Thoracic aorta (tissue), 2 donors: ENCODE results near the gene CAMK1D. TPM values are rescaled to one million over a fixed set of nuclear protein-coding genes. Genes with fewer than 3 reads are reported as not detected.

Source experiments
- ATAC-seq: fragments of 150-250 bp; one replicate; pipeline ENCODE4 v1.8.0; 2017; ENCODE audit warnings: low read depth; ENCODE audit not compliant: insufficient number of reproducible peaks, low FRiP score
- DNase-seq: peaks from one replicate; pipeline ENCODE4 v3.0.0-alpha.2; 2020; ENCODE audit warnings: low spot score
- H3K27ac ChIP-seq, 2 donors: fragments of 200-600 bp; sonication (generic); 1 replicate in 1 of 2; 2 replicates in 1 of 2; pipeline ENCODE4 v1.5.1; 2016; ENCODE audit warnings: mild to moderate bottlenecking in 2 of 2, moderate library complexity in 2 of 2
- H3K27me3 ChIP-seq: fragments of 200-600 bp; sonication (generic); replicated peaks from 2 replicates; pipeline ENCODE4 v1.6.0; 2016; ENCODE audit warnings: mild to moderate bottlenecking; ENCODE audit not compliant: insufficient read depth
- H3K36me3 ChIP-seq: fragments of 200-600 bp; sonication (generic); one replicate; pipeline ENCODE4 v1.5.1; 2016
- H3K4me1 ChIP-seq, 2 donors: fragments of 200-600 bp; sonication (generic); 1 replicate in 1 of 2; 2 replicates in 1 of 2; pipeline versions ENCODE4 v1.5.1 to v1.6.0; 2016; ENCODE audit warnings: low read depth in 2 of 2, mild to moderate bottlenecking in 1 of 2; ENCODE audit not compliant: control insufficient read depth in 1 of 2
- H3K4me3 ChIP-seq: fragments of 200-600 bp; sonication (generic); 2 replicates; pipeline ENCODE4 v1.5.1; 2016; ENCODE audit warnings: mild to moderate bottlenecking
- H3K9me3 ChIP-seq: fragments of 200-600 bp; sonication (generic); 2 replicates; pipeline ENCODE4 v1.5.1; 2016
- CTCF ChIP-seq: fragments of 200-600 bp; sonication (generic); IDR thresholded peaks from one replicate; pipeline ENCODE4 v1.5.1; 2019; ENCODE audit warnings: antibody characterized with exemption
- total RNA-seq, 2 donors: library from RNA; depleted of rRNA; stranded (reverse); fragments of >200 nt; gene quantifications; one replicate each; pipeline versions ENCODE4 v1.1.0 to v1.2.3, GENCODE V29; 2016

The CAMK1D gene
- total RNA-seq, 2 donors from 2014 or later = 8.7 to 11.2 TPM

- ATAC-seq (no peak), DNase-seq (no peak)
- no peaks in the 10 kb centered on the region for H3K36me3 ChIP-seq
- no peak overlapping the region for H3K4me3 ChIP-seq
- TF ChIP-seq CTCF = no peak
- no peak overlapping the region for H3K27ac ChIP-seq
- peaks cover 4 to 31% of the 10 kb centered on the region in 2 donors for H3K4me1 ChIP-seq
- no peaks in the 10 kb centered on the region for H3K9me3 ChIP-seq
- no peaks in the 10 kb centered on the region for H3K27me3 ChIP-seq
These were observed 525.2 kb downstream of the CAMK1D start for GRCh38 chr10:12874501-12874900.

GRCh38 chr10:12875100-12875499, 525.8 kb downstream of the CAMK1D start:
- ATAC-seq = peak; percentile 60
- H3K36me3 ChIP-seq = no peaks in the 10 kb centered on the region

GRCh38 chr10:12876266-12876665, 526.9 kb downstream of the CAMK1D start:
- no peak for ATAC-seq
- Histone ChIP-seq H3K4me3 (no peak overlapping the region), H3K9me3 (no peaks in the 10 kb centered on the region), H3K36me3 (no peaks in the 10 kb centered on the region), H3K27ac (no peak overlapping the region), H3K4me1 (peaks cover 4 to 44% of the 10 kb centered on the region in 2 donors), H3K27me3 (no peaks in the 10 kb centered on the region)
- TF ChIP-seq CTCF = no peak
- DNase-seq = no peak

More at GRCh38 chr10:12875100-12875499, 525.8 kb downstream of the CAMK1D start:
- no peak for TF ChIP-seq CTCF
- DNase-seq = no peak
- peaks cover 4 to 32% of the 10 kb centered on the region in 2 donors for H3K4me1 ChIP-seq
- no peaks in the 10 kb centered on the region for H3K27me3 ChIP-seq
- no peak overlapping the region for H3K27ac ChIP-seq
- H3K4me3 ChIP-seq = no peak overlapping the region
- no peaks in the 10 kb centered on the region for H3K9me3 ChIP-seq

GRCh38 chr10:12877150-12877549, 527.8 kb downstream of the CAMK1D start:
- peaks cover 4 to 44% of the 10 kb centered on the region in 2 donors for H3K4me1 ChIP-seq
- TF ChIP-seq CTCF = no peak
- no peak overlapping the region for H3K4me3 ChIP-seq
- no peak overlapping the region for H3K27ac ChIP-seq
- no peak for ATAC-seq
- no peaks in the 10 kb centered on the region for H3K9me3 ChIP-seq
- H3K27me3 ChIP-seq = no peaks in the 10 kb centered on the region
- H3K36me3 ChIP-seq = no peaks in the 10 kb centered on the region
- DNase-seq = no peak

- Histone ChIP-seq H3K27me3 (no peaks in the 10 kb centered on the region), H3K9me3 (no peaks in the 10 kb centered on the region), H3K4me1 (peaks cover 4 to 24% of the 10 kb centered on the region in 2 donors), H3K27ac (no peak overlapping the region), H3K36me3 (no peaks in the 10 kb centered on the region), H3K4me3 (no peak overlapping the region)
- TF ChIP-seq CTCF = no peak
- DNase-seq = no peak
- no peak for ATAC-seq
These were observed 531.1 kb downstream of the CAMK1D start for GRCh38 chr10:12880423-12880822.
